Measurements from ENCODE around the gene RPL7L1. TPM values are rescaled to one million over a fixed set of nuclear protein-coding genes. Genes with fewer than 3 reads are reported as not detected.
A peak's percentile ranks its signal among the peaks of the same experiment; 100 is the strongest.
"Not testable (repeated sequence)": the region's sequence is repeated elsewhere in the genome, so short reads cannot be mapped to it uniquely, and the experiment has no call there.

The RPL7L1 gene
- total and polyA plus RNA-seq, 9 donors = 48.6 to 97.8 (median 68.1) TPM

GRCh38 chr6:42890311-42891198 is 11.1 kb downstream of the RPL7L1 start:
- H3K4me3 ChIP-seq = peak overlapping the region; percentile 79
- TF ChIP-seq POLR2A (IDR thresholded peaks at IDR 0.05) = no peak
- TF ChIP-seq CTCF (IDR thresholded peaks at IDR 0.05) = no peak
- TF ChIP-seq EP300 (IDR thresholded peaks at IDR 0.05) = no peak
- no peaks in the 10 kb centered on the region for H3K36me3 ChIP-seq
- H3K9me3 ChIP-seq = no peaks in the 10 kb centered on the region
- peak overlapping the region; percentile 59 to 79 for H3K27ac ChIP-seq
- no peaks in the 10 kb centered on the region for H3K4me1 ChIP-seq (ENCODE audit: insufficient read depth)
- H3K27me3 ChIP-seq = no peaks in the 10 kb centered on the region
- intact Hi-C loops (cut with DNase I) = loop anchor here in 2 of 4 donors (5.0 kb wide), 2 partner anchors 228 to 1103 kb away; partner anchors contain the start of gene TOMM6 (in 1 of the 2)
- peak; percentile 88 to 92 (median 92) for DNase-seq
- WGBS, 3 donors = 0 to 1% (median 0%) methylated on average over 63 of the region's 63 CpGs

- WGBS, 3 donors = 27 to 42% (median 35%) methylated on average over 17 of the region's 17 CpGs
- Histone ChIP-seq H3K36me3 (no peaks in the 10 kb centered on the region), H3K4me3 (peak overlapping the region; percentile 79), H3K27ac (peak overlapping the region in 1 of 2 donors; percentile 79), H3K9me3 (no peaks in the 10 kb centered on the region), H3K4me1 (ENCODE audit: insufficient read depth) (no peaks in the 10 kb centered on the region), H3K27me3 (no peaks in the 10 kb centered on the region)
- TF ChIP-seq POLR2A (IDR thresholded peaks at IDR 0.05) = no peak
- TF ChIP-seq EP300 (IDR thresholded peaks at IDR 0.05) = no peak
- no peak for TF ChIP-seq CTCF (IDR thresholded peaks at IDR 0.05)
- DNase-seq = no peak
- intact Hi-C loops (cut with DNase I) = loop anchor here in 2 of 4 donors (5.0 kb wide), 2 partner anchors 229 to 1104 kb away; partner anchors contain the start of gene TOMM6 (in 1 of the 2)
Measured at GRCh38 chr6:42891199-42891722, 11.8 kb downstream of the RPL7L1 start.

GRCh38 chr6:42894041-42894828 is 14.8 kb downstream of the RPL7L1 start:
- not testable (repeated sequence) for H3K4me1 ChIP-seq (ENCODE audit: insufficient read depth); H3K27me3 ChIP-seq; H3K36me3 ChIP-seq; H3K27ac ChIP-seq; DNase-seq; H3K9me3 ChIP-seq; H3K4me3 ChIP-seq
- intact Hi-C loops (cut with DNase I) = loop anchor here in 2 of 4 donors (5.0 kb wide), 2 partner anchors 232 to 1107 kb away; partner anchors contain the start of gene TOMM6 (in 1 of the 2)
- WGBS, 3 donors = 49 to 53% (median 52%) methylated on average over 19 of the region's 19 CpGs

- Histone ChIP-seq H3K9me3 (no peaks in the 10 kb centered on the region), H3K36me3 (no peaks in the 10 kb centered on the region), H3K4me1 (ENCODE audit: insufficient read depth) (no peaks in the 10 kb centered on the region), H3K27me3 (no peaks in the 10 kb centered on the region), H3K4me3 (no peak overlapping the region), H3K27ac (no peak overlapping the region)
- TF ChIP-seq POLR2A (IDR thresholded peaks at IDR 0.05) (no peak), EP300 (IDR thresholded peaks at IDR 0.05) (no peak), CTCF (IDR thresholded peaks at IDR 0.05) (no peak)
- DNase-seq = no peak
- 78 to 80% (median 79%) methylated on average over 10 of the region's 10 CpGs for WGBS, 3 donors
- intact Hi-C loops (cut with DNase I) = no loop called here
Measured at GRCh38 chr6:42896178-42896719, 16.8 kb downstream of the RPL7L1 start.
